ENCODE measurements around the gene PEAR1.

PEAR1 gene

DNA sequence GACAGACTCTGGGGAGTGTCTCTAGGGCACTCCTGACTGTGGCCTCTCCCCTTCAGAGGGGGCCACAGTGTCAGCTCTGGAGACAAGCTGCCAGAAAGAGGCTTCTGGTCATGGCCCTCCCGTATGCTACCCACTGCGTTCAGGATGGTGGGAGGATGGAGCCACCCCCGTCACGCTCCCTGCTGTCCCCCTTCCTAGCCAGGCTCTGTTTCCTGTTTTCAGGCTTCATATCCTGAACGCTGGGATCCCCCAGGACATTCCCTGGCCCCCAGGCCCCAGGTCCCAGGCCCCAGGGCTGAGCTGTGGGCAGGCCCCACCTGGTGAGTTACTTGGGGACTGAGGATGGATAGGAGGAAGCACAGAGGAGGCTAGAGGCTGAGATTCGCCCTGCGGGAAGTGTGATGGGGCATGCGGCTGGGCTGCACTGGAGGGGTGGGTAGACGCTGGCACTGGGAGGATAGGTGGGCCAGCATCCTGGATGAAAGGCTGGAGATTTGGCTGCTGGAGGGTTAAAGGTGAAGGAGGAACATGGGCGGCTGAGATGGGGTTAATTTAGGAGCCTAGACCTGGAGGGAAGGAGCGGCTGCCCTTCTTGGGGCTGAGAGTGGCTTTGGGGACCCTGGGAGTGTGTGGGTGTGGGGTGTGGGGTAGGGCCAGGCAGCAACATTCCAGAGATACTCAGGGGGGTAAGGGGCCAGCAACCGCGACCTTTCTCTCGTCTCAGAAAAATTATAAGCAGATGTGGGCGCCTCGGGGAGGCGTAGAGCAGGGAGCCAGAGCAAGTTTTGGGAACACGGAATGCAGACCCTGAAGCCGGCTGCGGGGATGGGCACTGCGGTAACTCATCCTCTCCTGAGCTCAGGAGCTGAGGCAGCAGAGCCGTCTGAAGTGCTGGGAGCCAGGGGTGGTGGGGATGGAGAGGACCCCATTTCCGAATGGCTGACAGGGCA lies 8.7 kb downstream of the PEAR1 start:
- DNase-seq (ENCODE audit: low spot score), result no peak

DNA sequence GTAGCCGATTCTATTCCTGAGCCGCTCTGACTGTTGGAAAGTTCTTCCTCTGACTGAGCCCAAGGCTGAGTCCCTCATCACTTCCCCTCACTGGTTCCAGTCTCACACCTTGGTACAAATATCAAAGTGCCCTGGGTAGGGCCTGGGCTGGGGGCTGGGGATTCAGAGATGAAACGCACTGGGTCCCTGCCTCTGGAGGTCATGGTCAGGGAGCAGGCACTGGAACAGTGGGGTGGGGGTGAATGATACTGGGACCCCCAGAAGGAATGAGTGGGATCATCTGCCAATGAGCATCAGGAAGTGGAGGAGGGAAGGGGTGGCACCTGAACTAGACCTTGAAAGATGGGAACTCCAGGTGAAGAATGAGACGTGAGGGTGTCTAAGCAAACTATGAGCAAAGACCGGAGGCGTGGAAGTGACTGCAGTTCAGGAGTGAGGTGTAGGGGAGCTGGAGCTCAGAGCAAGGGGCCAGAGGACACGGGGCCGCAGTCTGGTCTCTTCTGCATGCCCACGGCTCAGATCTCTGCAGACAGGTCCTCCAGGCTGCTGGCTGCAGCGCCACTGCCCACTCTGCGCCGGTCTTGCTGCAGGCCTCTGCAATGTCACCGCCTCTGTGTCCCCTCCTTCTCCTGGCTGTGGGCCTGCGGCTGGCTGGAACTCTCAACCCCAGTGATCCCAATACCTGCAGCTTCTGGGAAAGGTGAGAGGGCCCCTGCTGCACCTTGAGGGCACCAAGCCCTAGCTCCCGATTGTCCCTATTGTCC lies 10.0 kb downstream of the PEAR1 start:
- DNase-seq (ENCODE audit: low spot score), result no peak

- DNase-seq (ENCODE audit: low spot score), result no peak
Measured at GRCh38 chr1:156904187-156904959, 10.9 kb downstream of the PEAR1 start.

DNA sequence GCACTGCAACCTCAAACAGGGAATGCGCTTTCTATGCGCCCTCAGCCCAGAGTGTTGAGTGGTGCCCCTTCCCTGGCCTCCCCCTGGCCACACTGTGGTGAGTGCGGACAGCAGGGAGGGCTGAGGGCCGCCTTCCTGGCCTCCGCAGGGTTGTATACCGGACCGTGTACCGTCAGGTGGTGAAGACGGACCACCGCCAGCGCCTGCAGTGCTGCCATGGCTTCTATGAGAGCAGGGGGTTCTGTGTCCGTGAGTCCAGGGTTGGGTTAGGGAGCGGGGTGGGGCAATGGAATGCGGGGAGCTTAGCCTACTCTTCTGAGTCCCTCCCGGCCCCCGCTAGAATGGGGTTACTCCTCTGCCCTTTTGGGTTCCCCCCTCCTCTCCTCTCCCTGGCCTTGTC lies 11.7 kb downstream of the PEAR1 start:
- DNase-seq (ENCODE audit: low spot score), result no peak

GRCh38 chr1:156905651-156906050 lies 12.1 kb downstream of the PEAR1 start:
- DNase-seq (ENCODE audit: low spot score), result no peak

- DNase-seq (ENCODE audit: low spot score), result no peak
Measured at GRCh38 chr1:156906206-156906906, 12.8 kb downstream of the PEAR1 start.

- DNase-seq (ENCODE audit: low spot score), result no peak
Measured at GRCh38 chr1:156908541-156908940, 15.0 kb downstream of the PEAR1 start.

GRCh38 chr1:156908955-156909354 lies 15.4 kb downstream of the PEAR1 start:
- no peak for DNase-seq (ENCODE audit: low spot score)

GRCh38 chr1:156909671-156910070 lies 16.2 kb downstream of the PEAR1 start:
- no peak for DNase-seq (ENCODE audit: low spot score)

DNA sequence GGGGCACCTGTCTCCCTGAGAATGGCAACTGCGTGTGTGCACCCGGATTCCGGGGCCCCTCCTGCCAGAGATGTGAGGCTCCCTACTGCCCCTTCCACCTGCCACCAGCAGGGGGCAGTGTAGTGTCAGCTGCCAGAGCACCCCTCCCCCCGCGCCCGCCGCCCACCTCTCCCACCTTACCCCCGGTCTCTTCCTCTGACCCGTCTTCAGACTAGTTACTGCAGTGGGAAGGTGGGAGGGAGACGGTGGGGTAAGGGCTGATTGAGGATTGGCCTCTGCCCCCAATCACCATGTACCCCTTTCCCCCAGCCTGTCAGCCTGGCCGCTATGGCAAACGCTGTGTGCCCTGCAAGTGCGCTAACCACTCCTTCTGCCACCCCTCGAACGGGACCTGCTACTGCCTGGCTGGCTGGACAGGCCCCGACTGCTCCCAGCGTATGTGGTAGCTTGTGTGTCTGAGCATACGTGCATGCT lies 16.8 kb downstream of the PEAR1 start:
- no peak for DNase-seq (ENCODE audit: low spot score)

DNA sequence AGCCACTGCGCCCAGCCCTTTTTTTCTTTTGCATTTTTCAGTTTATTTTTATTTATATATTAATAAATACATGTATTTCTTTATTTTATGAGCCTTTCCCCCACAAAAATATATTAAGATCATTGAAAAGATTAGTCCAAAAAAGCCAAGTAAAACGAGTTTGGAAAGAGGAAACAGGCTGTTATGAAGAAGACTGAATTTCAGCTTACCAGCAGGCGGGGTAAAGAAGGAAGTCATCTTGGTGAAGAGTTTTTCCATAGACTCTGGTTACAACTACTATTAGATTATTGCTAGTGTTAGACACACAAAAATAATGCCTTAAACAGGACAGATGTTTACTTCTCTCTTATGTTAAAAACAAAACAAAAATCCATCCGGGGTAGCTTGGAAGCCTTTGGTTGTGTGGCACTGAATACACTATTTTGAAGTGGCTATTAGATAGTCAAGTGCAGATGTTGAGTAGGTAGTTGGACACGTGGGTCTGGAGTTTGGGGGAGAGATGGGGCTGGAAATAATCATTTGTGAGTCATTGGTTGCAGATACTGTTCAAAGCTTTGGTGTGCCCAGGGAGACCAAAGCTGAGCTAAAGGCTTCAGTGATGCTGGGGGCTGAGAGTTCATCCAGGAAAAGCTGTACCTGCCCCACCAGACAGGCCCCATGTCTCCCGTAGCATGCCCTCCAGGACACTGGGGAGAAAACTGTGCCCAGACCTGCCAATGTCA lies 18.2 kb downstream of the PEAR1 start:
- no peak for DNase-seq (ENCODE audit: low spot score)

DNA sequence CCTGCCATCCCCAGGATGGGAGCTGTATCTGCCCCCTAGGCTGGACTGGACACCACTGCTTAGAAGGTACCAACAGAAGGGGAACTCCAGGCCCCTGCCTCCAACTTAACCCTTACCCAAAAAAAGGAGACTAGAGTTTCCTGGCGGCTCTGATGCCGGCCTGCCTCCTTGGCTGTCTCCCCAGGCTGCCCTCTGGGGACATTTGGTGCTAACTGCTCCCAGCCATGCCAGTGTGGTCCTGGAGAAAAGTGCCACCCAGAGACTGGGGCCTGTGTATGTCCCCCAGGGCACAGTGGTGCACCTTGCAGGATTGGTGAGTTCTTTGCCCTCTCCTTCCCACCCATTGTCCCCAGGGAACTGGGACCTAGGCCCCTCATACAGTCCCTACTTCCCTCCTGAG lies 18.8 kb downstream of the PEAR1 start:
- no peak for DNase-seq (ENCODE audit: low spot score)

DNA sequence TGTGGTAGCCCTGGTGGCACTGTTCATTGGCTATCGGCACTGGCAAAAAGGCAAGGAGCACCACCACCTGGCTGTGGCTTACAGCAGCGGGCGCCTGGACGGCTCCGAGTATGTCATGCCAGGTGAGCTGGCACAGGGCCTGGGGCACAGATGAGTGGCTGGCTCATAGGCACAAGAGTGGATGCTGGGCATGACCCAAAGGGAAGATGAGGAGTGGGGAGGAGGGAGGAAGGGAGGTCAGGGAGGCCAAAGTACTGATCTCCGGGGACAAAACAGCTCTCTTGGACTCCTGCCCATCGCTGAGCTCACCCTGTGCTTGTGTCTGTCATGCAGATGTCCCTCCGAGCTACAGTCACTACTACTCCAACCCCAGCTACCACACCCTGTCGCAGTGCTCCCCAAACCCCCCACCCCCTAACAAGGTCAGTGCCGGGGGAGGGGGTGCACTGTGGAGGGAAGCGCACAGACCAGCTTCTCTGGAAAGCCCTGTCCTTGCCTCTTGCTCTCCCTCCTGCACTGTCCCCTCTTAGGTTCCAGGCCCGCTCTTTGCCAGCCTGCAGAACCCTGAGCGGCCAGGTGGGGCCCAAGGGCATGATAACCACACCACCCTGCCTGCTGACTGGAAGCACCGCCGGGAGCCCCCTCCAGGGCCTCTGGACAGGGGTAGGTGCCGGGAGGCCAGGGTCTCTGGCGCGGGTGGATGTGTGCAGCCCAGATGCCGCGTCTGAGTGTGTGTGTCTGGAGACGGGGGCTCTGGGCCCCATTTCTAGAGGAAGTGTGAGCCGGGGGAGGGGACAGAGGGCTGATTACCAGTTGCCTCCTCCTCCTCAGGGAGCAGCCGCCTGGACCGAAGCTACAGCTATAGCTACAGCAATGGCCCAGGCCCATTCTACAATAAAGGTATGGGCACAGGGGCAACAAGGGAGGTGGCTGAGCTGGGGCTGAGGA lies 19.6 kb downstream of the PEAR1 start:
- DNase-seq (ENCODE audit: low spot score), result peak; percentile 51

GRCh38 chr1:156913809-156914387 lies 20.4 kb downstream of the PEAR1 start:
- DNase-seq (ENCODE audit: low spot score), result no peak

- no peak for DNase-seq (ENCODE audit: low spot score)
Measured at GRCh38 chr1:156914440-156914856, 20.9 kb downstream of the PEAR1 start.

DNA sequence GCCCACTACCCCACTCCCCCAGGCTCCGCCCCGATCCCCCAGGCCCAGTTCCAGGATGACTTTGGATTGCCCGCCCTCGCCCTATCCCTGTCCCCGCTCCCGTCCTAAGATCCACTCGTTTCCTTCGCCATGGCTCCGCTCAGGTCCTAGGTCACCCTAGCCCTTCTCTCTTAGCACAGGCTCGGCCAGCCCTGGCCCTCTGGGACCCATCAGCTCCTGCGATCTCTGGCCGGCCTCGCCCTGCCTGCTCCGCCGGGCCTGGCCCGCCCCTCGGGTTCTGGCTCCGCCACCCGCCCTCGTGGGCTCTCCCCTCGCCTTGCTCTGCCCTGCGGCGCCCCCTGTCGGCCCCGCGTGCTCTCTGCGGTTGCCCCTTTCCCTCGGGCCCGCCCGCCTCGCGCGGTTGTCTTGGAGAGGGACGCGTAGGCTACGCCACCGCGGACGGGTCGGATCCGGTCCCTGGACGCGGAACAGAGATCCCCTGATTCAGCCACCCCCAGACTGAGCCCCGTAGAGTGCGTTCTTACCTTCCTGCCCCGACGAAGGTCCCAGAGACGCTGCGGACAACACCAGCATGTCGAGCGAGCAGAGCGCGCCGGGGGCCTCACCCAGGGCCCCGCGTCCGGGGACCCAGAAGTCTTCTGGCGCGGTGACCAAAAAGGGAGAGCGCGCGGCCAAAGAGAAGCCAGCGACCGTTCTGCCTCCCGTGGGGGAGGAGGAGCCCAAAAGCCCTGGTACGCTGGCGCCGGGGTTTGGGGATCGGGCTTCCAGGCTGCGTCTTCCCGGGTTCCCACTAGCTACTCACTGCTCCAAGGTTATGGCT lies 26.9 kb downstream of the PEAR1 start, which contains the start of gene LRRC71:
TSS of gene LRRC71 (plus strand) at position 400 of the 820 bp plus-strand sequence. CDS start at position 572, 172 bp downstream.
- DNase-seq (ENCODE audit: low spot score), result peak; percentile 96

DNA sequence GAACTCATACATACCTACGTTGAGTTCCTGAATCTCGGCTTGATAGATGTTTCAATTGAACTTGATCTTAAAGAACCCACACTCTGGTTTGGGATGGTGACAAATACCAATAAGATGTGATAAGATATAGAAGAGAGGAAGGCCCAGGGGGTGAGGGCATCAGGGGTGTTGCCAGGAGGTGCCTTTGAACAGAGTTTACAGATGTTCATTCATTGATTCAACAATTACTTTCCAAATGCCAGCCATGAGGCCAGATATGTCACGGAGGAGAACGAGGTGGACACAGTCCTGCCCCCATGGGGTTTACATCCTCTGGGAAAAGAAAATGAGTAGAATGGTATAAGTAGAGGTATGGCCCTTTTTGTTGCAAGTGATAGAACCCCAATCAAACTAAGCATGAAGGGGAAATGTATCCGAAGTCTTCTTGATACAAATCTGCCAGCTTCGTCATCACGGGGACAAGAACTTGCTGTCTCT lies 27.6 kb downstream of the PEAR1 start:
- no peak for DNase-seq (ENCODE audit: low spot score)
